H1 (cell line): ENCODE data around the gene ASPG. TPM values are rescaled to one million over a fixed set of nuclear protein-coding genes. Genes with fewer than 3 reads are reported as not detected.

Experiments used
- CTCF ChIA-PET: fragments of 300-600 bp; sonication (Branson Sonifier 250); formaldehyde crosslinking; loops from one replicate; lab custom pipeline; 2021; ENCODE audit not compliant: partially characterized antibody; lab: Charles Lee
- POLR2A ChIA-PET: fragments of 300-600 bp; sonication (Branson Sonifier 250); formaldehyde crosslinking; loops from one replicate; lab custom pipeline; 2021; ENCODE audit warnings: inconsistent platforms; ENCODE audit not compliant: partially characterized antibody; lab: Charles Lee
- DNase-seq, 2 experiments: peaks; one replicate each; pipeline versions ENCODE4 v3.0.0 to v3.0.0-alpha.2; 2010 to 2022; ENCODE audit warnings: low spot score in 2 of 2, low read depth in 1 of 2, mixed read lengths in 1 of 2
- FAIRE-seq: peaks from 2 replicates; lab custom pipeline; 2011; peaks lifted over from hg19 to GRCh38; lab: Jason Lieb, UNC
- H2AFZ ChIP-seq: 2 replicates; pipeline ENCODE4 v1.8.1; 2012; ENCODE audit warnings: low read length, inconsistent platforms
- H2AK5ac ChIP-seq: 2 replicates; pipeline ENCODE4 v1.6.1; 2013; ENCODE audit warnings: low read depth, low read length
- H2BK120ac ChIP-seq: replicated peaks from 2 replicates; pipeline ENCODE3; 2013; ENCODE audit warnings: low read depth, low read length, inconsistent platforms
- H2BK12ac ChIP-seq: 2 replicates; pipeline ENCODE4 v1.6.1; 2013; ENCODE audit warnings: low read depth, low read length
- H2BK15ac ChIP-seq: 2 replicates; pipeline ENCODE4 v1.6.1; 2013; ENCODE audit warnings: low read length
- H2BK20ac ChIP-seq: 2 replicates; pipeline ENCODE4 v1.6.1; 2013; ENCODE audit warnings: low read length
- H2BK5ac ChIP-seq: 2 replicates; pipeline ENCODE4 v1.6.1; 2013; ENCODE audit warnings: low read depth, low read length
- H3K14ac ChIP-seq: 2 replicates; pipeline ENCODE4 v1.6.1; 2013; ENCODE audit warnings: inconsistent platforms; ENCODE audit not compliant: insufficient read length
- H3K18ac ChIP-seq: 2 replicates; pipeline ENCODE4 v1.6.1; 2013; ENCODE audit warnings: low read length; ENCODE audit errors: extremely low read depth
- H3K23ac ChIP-seq: 2 replicates; pipeline ENCODE4 v1.6.1; 2013; ENCODE audit warnings: inconsistent platforms; ENCODE audit not compliant: insufficient read length
- H3K23me2 ChIP-seq: 2 replicates; pipeline ENCODE4 v1.6.1; 2013; ENCODE audit warnings: low read depth, low read length
- H3K27ac ChIP-seq: 2 replicates; pipeline ENCODE4 v1.6.1; 2011; ENCODE audit warnings: low read depth, low read length, inconsistent platforms
- H3K27me3 ChIP-seq, 4 experiments: replicated peaks in 1 of 4; 1 replicate in 1 of 4; 2 replicates in 3 of 4; pipeline versions ENCODE4 v1.6.1 to v1.8.1; 2011 to 2013; ENCODE audit warnings: low read length in 3 of 4, mild to moderate bottlenecking in 3 of 4, inconsistent platforms in 2 of 4, mixed read lengths in 2 of 4, moderate library complexity in 1 of 4; ENCODE audit not compliant: control insufficient read depth in 3 of 4, insufficient read depth in 3 of 4; ENCODE audit errors: extremely low read depth in 1 of 4
- H3K36me3 ChIP-seq, 4 experiments: 2 replicates each; pipeline versions ENCODE4 v1.6.1 to v1.8.1; 2011 to 2013; ENCODE audit warnings: mild to moderate bottlenecking in 4 of 4, low read length in 3 of 4, moderate library complexity in 2 of 4, control low read depth in 1 of 4, inconsistent platforms in 1 of 4; ENCODE audit not compliant: insufficient read depth in 4 of 4, control insufficient read depth in 2 of 4
- H3K4ac ChIP-seq: replicated peaks from 2 replicates; pipeline ENCODE3; 2013; ENCODE audit warnings: low read length, low read depth, mixed read lengths, inconsistent platforms; ENCODE audit not compliant: insufficient read length
- H3K4me1 ChIP-seq, 4 experiments: replicated peaks in 1 of 4; 1 replicate in 1 of 4; 2 replicates in 3 of 4; pipeline versions ENCODE4 v1.6.1 to v1.8.1; 2011 to 2013; ENCODE audit warnings: low read length in 3 of 4, inconsistent platforms in 2 of 4, mixed read lengths in 1 of 4; ENCODE audit not compliant: insufficient read depth in 4 of 4, control insufficient read depth in 3 of 4
- H3K4me2 ChIP-seq, 2 experiments: 2 replicates each; pipeline versions ENCODE4 v1.6.1 to v1.8.1; 2011 to 2013; ENCODE audit warnings: low read depth in 2 of 2, low read length in 2 of 2, control low read depth in 1 of 2, inconsistent platforms in 1 of 2, mild to moderate bottlenecking in 1 of 2; ENCODE audit not compliant: insufficient read depth in 1 of 2
- H3K4me3 ChIP-seq, 4 experiments: fragments of 200-600, 300-600 bp in 1 of 4; sonication (generic), shearing (Covaris generic), sonication (Bioruptor Twin) in 1 of 4; 2 replicates each; pipeline versions ENCODE4 v1.5.1 to v1.8.1; 2011 to 2016; ENCODE audit warnings: low read length in 4 of 4, low read depth in 3 of 4, control low read depth in 2 of 4, inconsistent platforms in 2 of 4, mild to moderate bottlenecking in 2 of 4, mixed read lengths in 1 of 4, moderate library complexity in 1 of 4; ENCODE audit not compliant: insufficient read depth in 2 of 4; ENCODE audit errors: extremely low read depth in 1 of 4
- H3K56ac ChIP-seq: replicated peaks from 2 replicates; pipeline ENCODE3; 2013; ENCODE audit warnings: low read depth, mild to moderate bottlenecking, mixed read lengths, low read length, inconsistent platforms; ENCODE audit not compliant: insufficient read length
- H3K79me1 ChIP-seq: 2 replicates; pipeline ENCODE4 v1.6.1; 2013; ENCODE audit warnings: low read depth, low read length, control low read depth
- H3K79me2 ChIP-seq, 2 experiments: 2 replicates each; pipeline versions ENCODE4 v1.6.1 to v1.8.1; 2012 to 2013; ENCODE audit warnings: low read length in 2 of 2, mild to moderate bottlenecking in 2 of 2, inconsistent platforms in 1 of 2; ENCODE audit not compliant: insufficient read depth in 2 of 2, control insufficient read depth in 1 of 2
- H3K9ac ChIP-seq, 4 experiments: replicated peaks in 1 of 4; 1 replicate in 1 of 4; 2 replicates in 3 of 4; pipeline versions ENCODE4 v1.6.1 to v1.8.1; 2011 to 2013; ENCODE audit warnings: low read depth in 3 of 4, low read length in 3 of 4, control low read depth in 2 of 4, mild to moderate bottlenecking in 2 of 4, moderate library complexity in 2 of 4, inconsistent platforms in 1 of 4; ENCODE audit errors: extremely low read depth in 1 of 4
- H3K9me3 ChIP-seq, 2 experiments: 2 replicates each; pipeline versions ENCODE4 v1.6.1 to v1.8.1; 2012 to 2013; ENCODE audit warnings: mild to moderate bottlenecking in 2 of 2, moderate library complexity in 2 of 2, control low read depth in 1 of 2, inconsistent platforms in 1 of 2, low read depth in 1 of 2, low read length in 1 of 2, mixed read lengths in 1 of 2; ENCODE audit not compliant: insufficient read depth in 2 of 2
- H4K20me1 ChIP-seq, 2 experiments: replicated peaks in 1 of 2; 2 replicates each; pipeline versions ENCODE3 to v1.8.1; 2011 to 2013; ENCODE audit warnings: inconsistent platforms in 2 of 2, low read length in 2 of 2, mild to moderate bottlenecking in 1 of 2; ENCODE audit not compliant: insufficient read depth in 2 of 2, control insufficient read depth in 1 of 2
- H4K5ac ChIP-seq: 2 replicates; pipeline ENCODE4 v1.6.1; 2013; ENCODE audit warnings: low read length, low read depth, mixed read lengths, inconsistent platforms; ENCODE audit not compliant: insufficient read length
- H4K8ac ChIP-seq: 2 replicates; pipeline ENCODE4 v1.8.0; 2013; ENCODE audit warnings: mild to moderate bottlenecking, moderate library complexity, low read length, inconsistent platforms; ENCODE audit not compliant: insufficient read depth; ENCODE audit errors: extremely low read depth
- H4K91ac ChIP-seq: replicated peaks from 2 replicates; pipeline ENCODE3; 2013; ENCODE audit warnings: low read length, mixed read lengths, inconsistent platforms; ENCODE audit not compliant: insufficient read length
- SUZ12 ChIP-seq: fragments of 200-600 bp; sonication (generic); IDR thresholded peaks from 2 replicates; pipeline ENCODE4 v1.6.1; 2012; ENCODE audit warnings: mild to moderate bottlenecking, inconsistent platforms, low read length, moderate library complexity, mixed read lengths
- WGBS, 2 experiments: shearing (Covaris generic) in 1 of 2; methylation state at CpG; one replicate each; pipeline versions ENCODE4 v1.1.6 to v1.1.7; 2013 to 2015; ENCODE audit warnings: low lambda C conversion rate in 2 of 2, mixed read lengths in 2 of 2, inconsistent platforms in 1 of 2, low coverage in 1 of 2, missing lambda C conversion rate in 1 of 2; ENCODE audit not compliant: insufficient replicate concordance in 2 of 2, insufficient coverage in 1 of 2, insufficient read length in 1 of 2; ENCODE audit errors: extremely low coverage in 1 of 2, missing lambda C conversion rate in 1 of 2; 5-methylcytosine and 5-hydroxymethylcytosine counted together
- polyA plus RNA-seq, 7 experiments: library from polyadenylated mRNA; depleted of rRNA in 3 of 7; stranded (reverse) in 5 of 7; unstranded in 2 of 7; fragments of >200 nt in 5 of 7; fragments of 200-250 nt in 2 of 7; gene quantifications; 1 replicate in 5 of 7; 2 replicates in 1 of 7; 4 replicates in 1 of 7; pipeline versions ENCODE4 v1.2.1 to v1.2.3, GENCODE V29; 2011 to 2013; ENCODE audit warnings: missing spikeins in 2 of 7, mixed read lengths in 2 of 7
- total RNA-seq: library from RNA; stranded (reverse); fragmentation: NEBNext Ultra II Directional; extraction: Animal tissue kit (Norgen Biotek cat#: 25700); gene quantifications from 2 replicates; pipeline ENCODE4 v1.2.1, GENCODE V29; 2021

ASPG gene
- total and polyA plus RNA-seq, 2 of the 8 experiments (the other 6 are each of a cell fraction or from before 2014, with no cell fraction given) = 0.34 to 0.59 TPM

- Histone ChIP-seq H2BK120ac (no peak overlapping the region), H3K23me2 (no peaks in the 10 kb centered on the region; the same call in 1 of the 2 replicates), H3K4me1 (no peaks in the 10 kb centered on the region; a peak in 1 of 7 replicates), H2AK5ac (no peak overlapping the region), H3K56ac (no peak overlapping the region), H3K27ac (no peak overlapping the region), H4K91ac (no peak overlapping the region), H3K4me3 (no peak overlapping the region), H3K9me3 (no peaks in the 10 kb centered on the region), H3K79me2 (peaks cover 0 to 6% of the 10 kb centered on the region in 2 experiments; a peak in 2 of 4 replicates), H2BK20ac (no peak overlapping the region), H3K9ac (no peak overlapping the region), H4K5ac (no peak overlapping the region), H3K4me2 (no peak overlapping the region), H4K8ac (no peak overlapping the region), H2BK15ac (0 out of 2 replicates have a peak overlapping the region, but pooled peaks have one; percentile 8), H2BK12ac (no peak overlapping the region), H4K20me1 (peaks cover 2 to 22% of the 10 kb centered on the region in 2 experiments), H3K4ac (no peak overlapping the region), H3K27me3 (no peaks in the 10 kb centered on the region), H2BK5ac (0 out of 2 replicates have a peak overlapping the region, but pooled peaks have one; percentile 35), H2AFZ (no peak overlapping the region), H3K79me1 (peaks cover 10% of the 10 kb centered on the region), H3K36me3 (peaks cover 0 to 3% (median 0%) of the 10 kb centered on the region in 4 experiments; a peak in 1 of 8 replicates), H3K14ac (no peak overlapping the region), H3K23ac (no peak overlapping the region), H3K18ac (no peak overlapping the region)
- no peak for TF ChIP-seq SUZ12
- no peak for FAIRE-seq
- 96% methylated on average over 22 of the region's 23 CpGs; no CpG with 5 or more reads in 1 of the 2 experiments for WGBS, 2 experiments
- ChIA-PET POLR2A (no interaction called here), CTCF (interaction anchor here (0.6 kb wide), 1 partner anchor 71 kb away, joined by 3 read pairs; no protein-coding TSS in a partner anchor)
- DNase-seq = no peak
Measured at GRCh38 chr14:104161602-104162367, 76.3 kb downstream of the ASPG start.
